BLaER1 treated with 17β-estradiol and CSF1 and Interleukin-3, amounts not matched to agents 10 nM and 100 nM (cell line): ENCODE results near the gene ULK4.
A peak's percentile ranks its signal among the peaks of the same experiment; 100 is the strongest.
"Not testable (repeated sequence)": the region's sequence is repeated elsewhere in the genome, so short reads cannot be mapped to it uniquely, and the experiment has no call there.

Experiments
- H3K27ac ChIP-seq, 11 experiments: shearing (Covaris generic); formaldehyde crosslinking; 2 replicates each; pipeline ENCODE4 v1.8.1; 2022
- H3K27me3 ChIP-seq, 11 experiments: shearing (Covaris generic); formaldehyde crosslinking; 2 replicates each; pipeline ENCODE4 v1.8.1; 2022
- H3K36me3 ChIP-seq, 11 experiments: shearing (Covaris generic); formaldehyde crosslinking; 2 replicates each; pipeline ENCODE4 v1.8.1; 2022
- H3K4me1 ChIP-seq, 10 experiments: shearing (Covaris generic); formaldehyde crosslinking; 2 replicates each; pipeline ENCODE4 v1.8.1; 2022
- H3K4me2 ChIP-seq, 11 experiments: shearing (Covaris generic); formaldehyde crosslinking; 2 replicates each; pipeline ENCODE4 v1.8.1; 2022
- H3K4me3 ChIP-seq, 10 experiments: shearing (Covaris generic); formaldehyde crosslinking; 2 replicates each; pipeline ENCODE4 v1.8.1; 2022
- H3K9ac ChIP-seq, 11 experiments: shearing (Covaris generic); formaldehyde crosslinking; 2 replicates each; pipeline ENCODE4 v1.8.1; 2022
- H3K9me3 ChIP-seq, 11 experiments: shearing (Covaris generic); formaldehyde crosslinking; replicated peaks in 1 of 11; 2 replicates each; pipeline ENCODE4 v1.8.1; 2022
- H4K20me1 ChIP-seq, 11 experiments: shearing (Covaris generic); formaldehyde crosslinking; 2 replicates each; pipeline ENCODE4 v1.8.1; 2022
- Cebpa-rat ChIP-seq, 11 experiments: shearing (Covaris generic); IDR thresholded peaks; 2 replicates each; pipeline ENCODE4 v1.8.1; 2022

ULK4 gene

DNA sequence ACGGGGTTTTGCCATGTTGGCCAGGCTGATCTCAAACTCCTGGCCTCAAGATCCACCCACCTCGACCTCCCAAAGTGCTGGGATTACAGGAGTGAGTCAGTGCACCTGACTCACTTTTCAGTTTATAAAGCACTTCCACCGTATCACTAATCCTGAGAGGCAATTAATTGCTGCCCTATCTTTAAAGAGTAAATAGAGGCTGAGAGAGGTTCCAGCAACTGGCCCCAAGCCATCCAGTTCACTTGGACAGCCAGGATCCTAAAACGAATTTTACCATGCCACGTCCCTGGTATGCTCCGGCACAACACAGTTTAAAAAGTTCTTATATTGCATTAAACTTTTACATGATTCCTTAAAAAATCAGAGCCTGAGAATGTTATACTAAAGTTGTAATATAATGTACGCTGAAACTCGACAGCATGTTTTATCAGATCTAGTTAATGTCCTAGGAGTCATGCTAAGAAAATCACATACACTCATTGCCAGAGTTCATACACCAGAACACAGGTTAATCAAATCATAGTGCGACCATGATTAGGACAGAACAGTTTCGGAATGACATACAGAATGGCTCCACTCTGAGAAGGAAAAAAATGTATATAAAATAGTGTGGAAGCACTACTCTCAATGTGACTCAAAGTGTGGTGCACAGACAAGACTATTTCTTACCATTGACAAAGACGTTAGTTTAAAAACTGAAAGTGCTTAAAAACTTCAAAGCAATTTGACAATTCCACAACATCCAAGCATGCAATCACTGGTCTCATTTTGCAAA lies 125.4 kb downstream of the ULK4 start:
- Histone ChIP-seq H3K27me3 (no peaks in the 10 kb centered on the region), H3K9ac (no peak overlapping the region), H3K4me2 (no peak overlapping the region), H3K4me3 (no peak overlapping the region), H3K36me3 (peaks cover 0 to 12% (median 5%) of the 10 kb centered on the region in 11 experiments; a peak in 5 of 22 replicates), H4K20me1 (no peaks in the 10 kb centered on the region), H3K4me1 (no peaks in the 10 kb centered on the region), H3K9me3 (peaks cover 23 to 34% (median 30%) of the 10 kb centered on the region in 11 experiments), H3K27ac (no peak overlapping the region)
- no peak for TF ChIP-seq Cebpa-rat (IDR thresholded peaks at IDR 0.05)

DNA sequence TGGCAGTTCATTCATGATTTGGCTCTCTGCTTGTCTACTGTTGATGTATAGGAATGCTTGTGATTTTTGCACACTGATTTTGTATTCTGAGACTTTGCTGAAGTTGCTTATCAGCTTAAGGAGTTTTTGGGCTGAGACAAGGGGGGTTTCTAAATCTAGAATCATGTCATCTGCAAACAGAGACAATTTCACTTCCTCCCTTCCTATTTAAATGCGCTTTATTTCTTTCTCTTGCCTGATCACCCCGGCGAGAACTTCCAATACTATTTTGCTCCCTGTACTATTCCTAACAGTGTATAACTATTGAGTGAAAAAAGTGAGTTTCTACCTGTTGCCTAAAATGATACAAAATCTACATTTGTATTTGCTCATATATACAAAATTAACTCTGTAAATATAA lies 128.3 kb downstream of the ULK4 start:
- no peak overlapping the region for H3K27ac ChIP-seq
- H3K36me3 ChIP-seq, result peaks cover 0 to 8% (median 0%) of the 10 kb centered on the region in 11 experiments; a peak in 2 of 22 replicates
- H3K27me3 ChIP-seq, result no peaks in the 10 kb centered on the region
- no peak for TF ChIP-seq Cebpa-rat (IDR thresholded peaks at IDR 0.05)
- H3K4me1 ChIP-seq, result no peaks in the 10 kb centered on the region
- H3K9me3 ChIP-seq, result peaks cover 7 to 20% (median 12%) of the 10 kb centered on the region in 11 experiments; a peak in 15 of 22 replicates
- H3K4me3 ChIP-seq, result no peak overlapping the region
- no peaks in the 10 kb centered on the region for H4K20me1 ChIP-seq
- H3K9ac ChIP-seq, result no peak overlapping the region
- no peak overlapping the region for H3K4me2 ChIP-seq

DNA sequence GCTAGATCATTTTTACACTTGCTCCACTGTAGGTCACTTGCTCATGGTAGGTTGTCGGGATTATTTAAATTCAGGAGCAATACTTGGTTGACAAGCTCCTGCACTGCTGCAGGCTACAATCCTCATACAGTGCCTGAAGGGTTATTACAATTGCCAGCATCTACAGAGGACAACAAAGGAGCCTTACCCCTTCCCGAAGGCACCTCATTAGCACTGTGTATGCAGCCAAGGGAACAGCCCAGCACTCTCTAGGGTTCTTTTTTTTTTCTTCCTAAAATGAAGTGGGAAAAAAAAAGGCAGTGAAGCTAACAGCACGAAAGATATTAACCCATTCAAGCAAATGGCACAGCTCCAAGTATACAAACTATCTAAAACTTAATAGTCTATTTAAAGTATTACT lies 142.7 kb downstream of the ULK4 start:
- no peak overlapping the region for H3K4me2 ChIP-seq
- no peak overlapping the region for H3K27ac ChIP-seq
- no peak overlapping the region for H3K9ac ChIP-seq
- peaks cover 0 to 20% (median 0%) of the 10 kb centered on the region in 11 experiments; a peak in 4 of 22 replicates for H3K36me3 ChIP-seq
- H4K20me1 ChIP-seq, result no peaks in the 10 kb centered on the region
- no peak for TF ChIP-seq Cebpa-rat (IDR thresholded peaks at IDR 0.05)
- no peaks in the 10 kb centered on the region for H3K27me3 ChIP-seq
- H3K9me3 ChIP-seq, result peaks cover under 1 to 14% (median 7%) of the 10 kb centered on the region in 11 experiments; a peak in 20 of 22 replicates
- no peaks in the 10 kb centered on the region for H3K4me1 ChIP-seq
- no peak overlapping the region for H3K4me3 ChIP-seq

DNA sequence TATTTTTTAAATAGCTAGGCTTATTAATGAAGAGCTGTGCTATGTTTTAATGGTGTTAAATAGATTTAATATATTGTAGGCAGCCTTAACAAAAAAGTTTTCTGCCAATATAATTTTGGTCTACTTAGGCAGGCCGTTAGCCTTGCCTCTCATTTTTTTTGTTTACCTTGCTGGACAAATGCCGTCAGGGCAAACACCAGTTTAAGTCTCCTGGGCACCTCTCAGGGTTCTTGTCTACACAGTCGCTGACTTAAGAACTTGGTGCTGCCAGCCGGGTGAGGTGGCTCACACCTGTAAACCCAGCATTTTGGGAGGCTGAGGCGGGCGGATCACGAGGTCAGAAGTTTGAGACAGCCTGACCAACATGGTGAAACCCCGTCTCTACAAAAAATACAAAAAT lies 153.3 kb downstream of the ULK4 start:
- H3K4me1 ChIP-seq, result peaks cover 0 to 19% (median 14%) of the 10 kb centered on the region in 10 experiments; a peak in 15 of 20 replicates
- no peak overlapping the region for H3K4me3 ChIP-seq
- H3K9ac ChIP-seq, result no peak overlapping the region
- H3K36me3 ChIP-seq, result peaks cover 0 to 5% (median 0%) of the 10 kb centered on the region in 11 experiments; a peak in 2 of 22 replicates
- peaks cover 0 to 5% (median 4%) of the 10 kb centered on the region in 11 experiments; a peak in 5 of 22 replicates for H3K9me3 ChIP-seq
- no peak for TF ChIP-seq Cebpa-rat (IDR thresholded peaks at IDR 0.05)
- H3K27me3 ChIP-seq, result no peaks in the 10 kb centered on the region
- H3K27ac ChIP-seq, result no peak overlapping the region
- H4K20me1 ChIP-seq, result no peaks in the 10 kb centered on the region
- H3K4me2 ChIP-seq, result peak overlapping the region in 9 of 11 experiments; percentile 1 to 54 (median 23); a peak in 12 of 22 replicates

DNA sequence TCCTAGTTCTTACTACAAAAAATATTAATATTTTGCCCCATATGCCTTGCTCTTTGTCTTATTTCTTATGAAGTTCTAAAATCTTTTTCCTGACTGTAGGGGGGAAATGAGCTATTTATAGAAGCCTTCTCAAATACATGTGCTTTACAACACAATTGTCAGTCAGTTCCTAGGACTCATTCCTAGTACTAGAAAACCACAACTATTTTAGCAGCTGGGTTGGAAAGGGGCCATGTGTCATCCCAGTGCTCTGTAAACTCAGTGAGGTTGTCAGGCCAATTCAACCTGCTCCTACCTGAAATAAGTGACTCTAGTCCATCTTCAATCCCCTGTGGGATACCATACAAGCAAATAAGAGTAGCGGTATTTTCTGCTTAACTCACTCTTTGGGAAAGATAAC lies 153.8 kb downstream of the ULK4 start:
- Histone ChIP-seq H3K9ac (no peak overlapping the region), H3K4me1 (peaks cover 0 to 19% (median 14%) of the 10 kb centered on the region in 10 experiments; a peak in 15 of 20 replicates), H3K9me3 (peaks cover 0 to 5% (median 4%) of the 10 kb centered on the region in 11 experiments; a peak in 5 of 22 replicates), H3K36me3 (peaks cover 0 to 5% (median 0%) of the 10 kb centered on the region in 11 experiments; a peak in 2 of 22 replicates), H3K27ac (no peak overlapping the region), H3K4me3 (no peak overlapping the region), H4K20me1 (no peaks in the 10 kb centered on the region), H3K27me3 (no peaks in the 10 kb centered on the region), H3K4me2 (peak overlapping the region in 8 of 11 experiments; percentile 1 to 45 (median 22); a peak in 12 of 22 replicates)
- TF ChIP-seq Cebpa-rat (IDR thresholded peaks at IDR 0.05), result no peak

DNA sequence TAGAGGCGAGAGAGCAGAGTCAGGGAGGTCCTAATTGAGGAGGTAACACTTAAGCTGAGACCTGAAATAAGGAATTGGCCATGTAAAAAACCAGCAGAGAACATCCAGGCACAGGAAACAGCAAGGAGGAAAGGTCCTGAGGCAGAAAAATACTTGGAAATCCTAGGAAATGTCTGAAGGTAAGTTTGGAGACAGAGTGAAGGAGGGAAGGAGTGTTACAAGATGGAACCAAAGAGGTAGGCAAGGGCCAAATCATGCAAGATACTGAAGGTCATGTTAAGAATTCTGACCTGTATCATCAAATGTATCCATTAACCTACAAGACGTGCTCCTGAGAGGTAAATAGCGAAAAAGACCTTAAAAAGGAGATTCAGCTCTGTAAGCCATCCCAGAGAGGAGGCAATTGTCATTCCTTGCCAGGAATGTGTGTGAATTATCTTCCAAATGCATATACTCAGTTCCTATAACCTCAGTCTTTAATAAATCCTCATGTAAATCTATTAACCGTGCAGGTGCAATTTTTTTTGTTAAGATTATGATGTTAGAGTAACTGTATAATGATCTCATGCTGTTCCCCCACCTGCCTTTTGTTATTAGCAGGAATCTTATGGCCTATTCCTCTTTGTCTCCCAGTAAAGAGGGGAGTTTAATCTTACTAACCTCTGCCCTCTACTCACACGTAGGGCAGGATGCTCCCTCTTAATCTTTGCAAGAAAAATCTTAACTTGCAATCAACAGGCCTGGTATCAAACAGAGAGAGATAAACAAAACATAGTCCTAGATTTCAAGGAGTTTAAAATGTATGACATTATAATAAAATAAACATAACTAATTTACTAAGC lies 166.9 kb downstream of the ULK4 start:
- H3K4me2 ChIP-seq, result no peak overlapping the region
- H4K20me1 ChIP-seq, result no peaks in the 10 kb centered on the region

DNA sequence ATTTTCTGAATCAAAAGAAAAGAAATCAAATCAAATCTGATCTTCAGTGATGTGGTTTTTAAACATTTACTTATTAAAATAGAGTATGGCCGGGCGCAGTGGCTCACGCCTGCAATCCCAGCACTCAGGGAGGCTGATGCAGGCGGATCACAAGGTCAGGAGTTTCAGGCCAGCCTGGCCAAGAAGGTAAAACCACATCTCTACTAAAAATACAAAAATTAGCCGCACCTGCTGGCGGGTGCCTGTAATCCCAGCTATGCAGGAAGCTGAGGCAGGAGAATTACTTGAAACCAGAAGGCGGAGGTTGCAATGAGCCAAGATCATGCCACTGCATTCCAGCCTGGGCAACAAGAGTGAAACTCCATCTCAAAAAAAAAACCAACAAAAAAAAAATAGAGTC lies 169.1 kb downstream of the ULK4 start:
- no peak for TF ChIP-seq Cebpa-rat (IDR thresholded peaks at IDR 0.05)
- Histone ChIP-seq H3K27me3 (no peaks in the 10 kb centered on the region), H3K27ac (no peak overlapping the region), H3K4me1 (no peaks in the 10 kb centered on the region), H4K20me1 (no peaks in the 10 kb centered on the region), H3K4me2 (no peak overlapping the region), H3K36me3 (peaks cover 0 to 15% (median 0%) of the 10 kb centered on the region in 11 experiments; a peak in 8 of 22 replicates), H3K9me3 (no peaks in the 10 kb centered on the region), H3K9ac (no peak overlapping the region), H3K4me3 (no peak overlapping the region)

More for the DNA sequence above, 166.9 kb downstream of the ULK4 start:
- TF ChIP-seq Cebpa-rat (IDR thresholded peaks at IDR 0.05), result no peak
- Histone ChIP-seq H3K4me3 (no peak overlapping the region), H3K4me1 (no peaks in the 10 kb centered on the region), H3K27ac (no peak overlapping the region), H3K27me3 (no peaks in the 10 kb centered on the region), H3K9me3 (no peaks in the 10 kb centered on the region), H3K9ac (no peak overlapping the region), H3K36me3 (peaks cover 0 to 5% (median 0%) of the 10 kb centered on the region in 11 experiments; a peak in 2 of 22 replicates)

DNA sequence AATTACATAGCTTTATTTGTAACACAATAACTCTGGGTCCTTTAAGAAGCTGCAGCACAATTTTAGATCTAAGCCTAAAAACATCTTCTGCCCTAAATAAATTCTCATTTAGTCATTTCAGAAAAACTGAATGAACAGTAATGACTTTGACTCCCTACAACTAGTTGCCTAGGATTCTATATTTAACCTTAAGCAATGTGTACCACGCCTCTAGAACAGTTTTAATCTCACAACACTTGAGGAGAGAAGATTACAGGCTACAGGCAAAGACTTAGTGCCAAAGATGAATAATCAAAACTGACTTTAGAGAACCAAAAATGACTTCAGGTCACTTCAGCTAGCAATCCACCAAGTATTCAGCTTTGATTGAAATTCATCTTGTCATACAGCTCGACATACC lies 192.8 kb downstream of the ULK4 start:
- Histone ChIP-seq H3K4me1 (no peaks in the 10 kb centered on the region), H3K9me3 (no peaks in the 10 kb centered on the region), H3K27ac (no peak overlapping the region), H3K4me2 (no peak overlapping the region), H3K36me3 (no peaks in the 10 kb centered on the region), H4K20me1 (no peaks in the 10 kb centered on the region), H3K27me3 (no peaks in the 10 kb centered on the region), H3K9ac (no peak overlapping the region), H3K4me3 (no peak overlapping the region)
- no peak for TF ChIP-seq Cebpa-rat (IDR thresholded peaks at IDR 0.05)

DNA sequence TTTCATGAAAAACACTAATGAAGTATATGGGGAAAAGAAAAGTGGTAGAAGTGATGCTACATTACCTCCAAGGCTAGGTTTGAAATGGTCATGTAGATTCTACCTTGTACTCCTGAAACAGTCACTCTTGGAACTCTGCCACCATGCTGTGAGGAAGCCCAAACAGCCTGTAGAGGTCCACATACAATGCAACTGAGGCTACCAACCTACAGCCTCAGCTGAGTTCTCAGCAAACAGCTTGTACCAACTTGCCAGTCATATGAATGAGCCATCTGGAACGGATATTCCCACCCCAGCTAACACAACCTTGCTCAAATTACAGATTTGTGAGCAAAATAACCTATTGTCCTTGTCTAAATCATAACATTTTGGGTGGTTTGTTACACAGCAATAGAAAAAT lies 193.5 kb downstream of the ULK4 start:
- Histone ChIP-seq H3K27me3 (no peaks in the 10 kb centered on the region), H3K36me3 (no peaks in the 10 kb centered on the region), H3K4me2 (no peak overlapping the region), H3K9ac (no peak overlapping the region), H3K4me1 (no peaks in the 10 kb centered on the region), H3K4me3 (no peak overlapping the region), H4K20me1 (no peaks in the 10 kb centered on the region), H3K27ac (no peak overlapping the region), H3K9me3 (no peaks in the 10 kb centered on the region)
- TF ChIP-seq Cebpa-rat (IDR thresholded peaks at IDR 0.05), result no peak

DNA sequence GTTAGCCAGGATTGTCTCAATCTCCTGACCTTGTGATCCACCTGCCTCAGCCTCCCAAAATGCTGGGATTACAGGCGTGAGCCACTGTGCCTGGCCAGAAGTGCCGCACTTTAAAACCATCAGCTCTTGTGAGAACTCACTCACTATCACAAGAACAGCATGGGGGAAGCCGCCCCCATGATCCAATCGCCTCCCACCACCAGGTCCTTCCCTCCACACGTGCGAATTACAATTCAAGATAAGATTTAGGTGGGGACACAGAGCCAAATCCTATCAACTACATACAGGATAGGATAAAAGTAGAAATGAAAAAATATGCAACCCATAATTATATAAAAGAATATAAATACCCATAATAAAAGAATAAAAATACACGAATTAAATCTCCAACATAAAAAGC lies 199.0 kb downstream of the ULK4 start:
- not testable (repeated sequence) for H3K4me1 ChIP-seq, H3K27me3 ChIP-seq, H3K27ac ChIP-seq, H3K36me3 ChIP-seq, H3K4me3 ChIP-seq, H4K20me1 ChIP-seq, H3K4me2 ChIP-seq, H3K9me3 ChIP-seq, H3K9ac ChIP-seq
